ENCODE data around the gene KAT2A.
"Not testable (repeated sequence)": the region's sequence is repeated elsewhere in the genome, so short reads cannot be mapped to it uniquely, and the experiment has no call there.

KAT2A gene

DNA sequence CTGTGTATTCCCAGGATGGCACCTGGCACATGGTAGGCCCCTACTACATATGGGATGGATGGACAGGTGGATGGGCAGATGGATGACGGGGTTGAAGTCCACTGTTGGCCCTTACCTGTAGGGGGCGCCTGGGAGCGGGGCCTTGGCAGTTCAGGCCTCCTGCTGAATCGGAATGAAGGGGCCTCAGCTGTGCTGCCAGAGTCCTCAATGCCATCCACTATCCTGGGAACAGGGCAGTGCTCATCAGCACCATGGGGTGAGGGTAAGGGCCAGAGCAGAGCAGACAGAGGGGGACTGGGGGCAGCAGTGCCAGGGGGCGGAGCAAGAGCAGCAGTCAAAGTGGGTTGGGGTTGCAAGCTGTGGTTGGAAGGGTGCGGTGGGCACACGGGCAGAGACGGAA, 41.9 kb upstream of the KAT2A start:
- TF ChIP-seq, protein P1, sequence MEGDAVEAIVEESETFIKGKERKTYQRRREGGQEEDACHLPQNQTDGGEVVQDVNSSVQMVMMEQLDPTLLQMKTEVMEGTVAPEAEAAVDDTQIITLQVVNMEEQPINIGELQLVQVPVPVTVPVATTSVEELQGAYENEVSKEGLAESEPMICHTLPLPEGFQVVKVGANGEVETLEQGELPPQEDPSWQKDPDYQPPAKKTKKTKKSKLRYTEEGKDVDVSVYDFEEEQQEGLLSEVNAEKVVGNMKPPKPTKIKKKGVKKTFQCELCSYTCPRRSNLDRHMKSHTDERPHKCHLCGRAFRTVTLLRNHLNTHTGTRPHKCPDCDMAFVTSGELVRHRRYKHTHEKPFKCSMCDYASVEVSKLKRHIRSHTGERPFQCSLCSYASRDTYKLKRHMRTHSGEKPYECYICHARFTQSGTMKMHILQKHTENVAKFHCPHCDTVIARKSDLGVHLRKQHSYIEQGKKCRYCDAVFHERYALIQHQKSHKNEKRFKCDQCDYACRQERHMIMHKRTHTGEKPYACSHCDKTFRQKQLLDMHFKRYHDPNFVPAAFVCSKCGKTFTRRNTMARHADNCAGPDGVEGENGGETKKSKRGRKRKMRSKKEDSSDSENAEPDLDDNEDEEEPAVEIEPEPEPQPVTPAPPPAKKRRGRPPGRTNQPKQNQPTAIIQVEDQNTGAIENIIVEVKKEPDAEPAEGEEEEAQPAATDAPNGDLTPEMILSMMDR (IDR thresholded peaks at IDR 0.05; ENCODE audit: insufficient read depth, missing control alignments), result peak; percentile 50
- DNase-seq (ENCODE audit: insufficient read length, low spot score), result no peak
- no peak for FAIRE-seq

DNA sequence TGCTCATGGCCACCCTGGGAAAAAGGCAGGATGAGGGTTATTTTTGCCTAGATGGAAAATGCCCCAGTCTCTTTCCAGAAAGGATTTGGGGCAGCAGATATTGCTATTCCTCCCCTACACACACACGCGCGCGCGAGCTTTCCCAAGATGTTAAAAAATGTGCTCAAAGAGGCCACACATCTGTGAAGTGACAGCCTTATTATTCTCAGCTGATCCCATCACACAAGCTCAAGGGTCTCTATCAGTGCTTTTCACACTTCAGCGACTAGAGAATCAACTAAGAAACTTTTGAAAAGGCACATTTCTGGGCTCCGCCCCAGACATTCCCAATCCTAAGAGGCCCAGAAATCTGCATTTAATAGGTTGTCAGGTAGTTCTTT, 39.4 kb upstream of the KAT2A start:
- TF ChIP-seq, protein P1 (IDR thresholded peaks at IDR 0.05; ENCODE audit: insufficient read depth, missing control alignments), result no peak
- FAIRE-seq (no peak), DNase-seq (ENCODE audit: insufficient read length, low spot score) (no peak)

DNA sequence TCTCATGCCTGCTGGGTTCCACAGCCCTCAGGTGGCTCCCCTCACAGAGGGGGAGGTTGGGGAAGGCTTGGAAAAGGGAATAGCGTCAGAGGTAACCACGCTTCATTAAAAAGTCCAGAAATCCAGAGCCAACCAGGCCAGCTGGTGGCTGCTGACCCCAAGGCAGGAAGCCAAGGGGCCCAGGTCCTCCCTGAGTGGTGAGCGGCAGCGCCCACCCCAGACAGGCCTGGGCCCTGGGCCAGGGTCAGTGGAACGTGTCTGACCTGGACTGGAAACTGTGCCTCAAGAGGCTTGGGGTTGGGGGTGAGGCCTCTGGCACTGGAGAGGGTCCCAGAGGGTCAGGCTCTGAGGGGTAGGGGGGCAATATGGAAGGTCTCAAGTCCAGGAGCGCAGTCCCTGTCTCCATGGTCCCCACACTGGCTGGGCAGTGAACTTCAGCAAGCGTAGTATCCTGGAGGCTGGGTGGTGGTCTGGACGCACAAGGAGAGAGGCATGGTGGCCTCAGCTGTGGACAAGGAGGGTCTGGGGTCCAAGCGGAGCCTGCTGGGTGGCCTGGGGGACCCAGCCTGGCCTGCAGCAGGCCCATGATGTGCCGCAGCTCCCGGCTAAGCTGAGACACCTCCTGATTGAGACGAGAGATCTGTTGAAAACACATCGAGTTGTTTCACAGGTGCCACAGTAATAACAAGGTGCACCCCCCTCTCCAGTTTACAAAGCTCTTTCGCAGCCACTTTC, 38.8 kb upstream of the KAT2A start:
- TF ChIP-seq, protein P1 (IDR thresholded peaks at IDR 0.05; ENCODE audit: insufficient read depth, missing control alignments), result no peak
- no peak for FAIRE-seq
- no peak for DNase-seq (ENCODE audit: insufficient read length, low spot score)

DNA sequence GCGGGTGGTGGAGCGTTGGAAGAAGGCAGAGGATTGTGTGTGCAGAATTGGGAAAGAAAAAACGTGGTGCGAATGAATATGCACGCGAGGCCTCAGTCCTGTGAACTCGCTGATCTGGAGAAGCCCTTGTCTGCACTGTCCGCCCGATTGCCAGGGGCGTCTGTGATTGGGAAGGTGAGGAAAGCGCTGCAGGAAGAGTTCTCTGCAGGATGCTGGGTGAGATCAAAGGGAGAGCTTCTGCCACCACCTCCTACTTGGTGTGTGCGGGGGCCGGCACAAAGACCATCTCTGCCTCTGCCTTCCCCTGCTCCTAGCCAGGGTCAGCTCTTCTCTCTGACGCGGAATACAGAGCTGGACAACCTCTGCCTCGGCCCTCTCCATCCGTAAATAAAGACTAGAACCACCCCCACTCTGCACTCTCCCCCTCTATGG, 34.5 kb upstream of the KAT2A start:
- DNase-seq (ENCODE audit: insufficient read length, low spot score) (no peak), FAIRE-seq (no peak)
- TF ChIP-seq, protein P1 (IDR thresholded peaks at IDR 0.05; ENCODE audit: insufficient read depth, missing control alignments), result no peak

DNA sequence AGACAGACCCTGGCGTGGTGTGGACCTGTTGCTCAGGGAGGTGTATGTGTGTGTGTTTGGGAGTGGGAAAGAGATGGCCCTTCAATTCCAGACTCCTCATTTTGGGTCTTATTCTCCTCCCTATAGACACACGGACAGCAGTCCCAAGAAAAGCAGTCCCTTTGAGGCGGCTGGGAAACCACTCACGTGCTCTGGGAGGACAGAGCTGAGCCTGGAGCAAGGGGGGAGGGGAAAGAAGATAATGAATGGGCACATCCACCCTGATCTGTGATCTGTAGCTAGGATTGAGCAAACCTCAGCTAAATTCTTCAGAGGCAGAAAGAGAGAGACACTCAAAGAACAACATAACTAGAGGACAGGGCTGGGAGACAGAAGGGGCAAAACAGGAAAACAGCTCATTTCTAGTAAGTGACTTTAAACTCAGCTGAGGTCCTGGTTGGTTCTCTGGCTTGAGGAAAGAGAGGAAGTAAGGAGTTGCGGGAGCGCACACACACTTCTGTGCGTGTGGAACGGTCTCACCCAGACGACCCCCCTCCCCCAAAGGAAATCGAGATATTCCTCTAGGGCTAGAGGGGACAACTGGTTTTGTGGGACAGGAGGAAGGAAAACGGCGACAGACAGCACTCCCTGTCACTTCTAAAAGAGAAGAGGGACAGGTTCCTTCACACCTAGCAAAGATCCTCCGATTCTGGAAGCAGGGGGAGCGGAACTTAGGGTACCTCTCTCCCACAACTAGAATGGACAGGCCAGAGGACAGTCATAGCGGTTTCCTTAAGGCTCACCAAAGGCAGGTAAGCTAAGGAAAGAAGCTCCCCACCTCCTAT, 33.0 kb upstream of the KAT2A start:
- no peak for FAIRE-seq
- TF ChIP-seq, protein P1 (IDR thresholded peaks at IDR 0.05; ENCODE audit: insufficient read depth, missing control alignments), result no peak

DNA sequence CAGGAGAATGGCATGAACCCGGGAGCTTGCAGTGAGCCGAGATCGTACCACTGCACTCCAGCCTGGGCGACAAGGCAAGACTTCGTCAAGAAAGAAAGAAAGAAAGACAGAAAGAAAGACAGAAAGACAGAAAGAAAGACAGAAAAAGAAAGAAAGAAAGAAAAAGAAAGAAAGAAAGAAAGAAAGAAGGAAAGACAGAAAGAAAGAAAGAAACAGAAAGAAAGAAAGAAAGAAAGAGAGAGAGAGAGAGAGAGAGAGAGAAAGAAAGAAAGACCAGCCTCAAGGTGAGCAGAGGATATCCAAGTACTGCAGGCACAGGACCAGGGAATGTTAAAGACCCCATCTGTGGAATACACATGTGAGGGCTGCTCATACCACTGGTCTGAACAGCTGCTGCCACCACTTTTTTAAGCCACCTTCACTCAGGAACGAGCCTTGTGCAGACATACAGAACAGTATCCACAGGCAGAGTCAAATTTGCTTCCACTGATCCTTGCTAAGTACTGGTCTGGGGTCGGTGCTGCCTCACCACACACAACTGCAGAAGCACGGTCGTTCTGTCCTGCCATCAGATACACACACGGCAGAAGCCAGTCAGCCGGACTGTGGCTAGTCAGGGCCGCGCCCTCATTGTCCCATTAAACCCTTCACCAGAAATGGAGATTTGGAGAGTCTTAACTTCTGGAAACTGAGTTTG, 25.9 kb upstream of the KAT2A start:
- DNase-seq (ENCODE audit: insufficient read length, low spot score) (no peak), FAIRE-seq (no peak)
- TF ChIP-seq, protein P1 (IDR thresholded peaks at IDR 0.05; ENCODE audit: insufficient read depth, missing control alignments), result no peak

More for the DNA sequence above, 33.0 kb upstream of the KAT2A start:
- no peak for DNase-seq (ENCODE audit: insufficient read length, low spot score)

DNA sequence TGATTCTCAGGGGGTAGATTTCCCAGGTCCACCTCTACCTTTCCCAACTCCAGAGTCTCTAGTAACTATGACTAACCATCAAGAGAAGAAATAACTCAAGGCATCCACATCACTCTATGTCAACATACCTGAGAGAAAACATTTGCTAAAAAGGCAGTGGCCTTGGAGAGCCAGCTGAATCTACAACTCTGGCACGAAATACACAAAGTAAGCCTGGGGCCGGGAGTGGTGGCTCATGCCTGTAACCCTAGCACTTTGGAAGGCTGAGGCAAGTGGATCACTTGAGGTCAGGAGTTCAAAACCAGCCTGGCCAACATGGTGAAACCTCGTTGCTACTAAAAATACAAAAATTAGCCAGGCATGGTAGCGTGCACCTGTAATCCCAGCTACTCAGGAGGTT, 22.0 kb upstream of the KAT2A start:
- FAIRE-seq, result not testable (repeated sequence)

More for the DNA sequence above, 22.0 kb upstream of the KAT2A start:
- DNase-seq (ENCODE audit: insufficient read length, low spot score), result not testable (repeated sequence)
